HepG2 (cell line): ENCODE data around the gene TSPAN31. TPM values are rescaled to one million over a fixed set of nuclear protein-coding genes. Genes with fewer than 3 reads are reported as not detected.

Experiments used
- ATF7 ChIP-seq, 2 experiments: fragments of 450-650 bp in 1 of 2; sonication (generic) in 1 of 2; formaldehyde crosslinking in 1 of 2; IDR thresholded peaks; 2 replicates each; pipeline versions ENCODE4 v1.4.0 to v1.6.1; 2016 to 2020; ENCODE audit warnings: antibody characterized with exemption in 1 of 2, mild to moderate bottlenecking in 1 of 2, missing genetic modification reagents in 1 of 2
- CEBPZ ChIP-seq: IDR thresholded peaks from 2 replicates; pipeline ENCODE4 v1.6.1; 2012; ENCODE audit warnings: low read length, improper control_type of control experiment
- EP300 ChIP-seq, 3 experiments: sonication (generic) in 1 of 3; formaldehyde crosslinking in 1 of 3; IDR thresholded peaks; 2 replicates each; pipeline versions ENCODE4 v1.5.1 to v1.6.1; 2011 to 2020; ENCODE audit warnings: low read depth in 2 of 3, low read length in 2 of 3, borderline replicate concordance in 1 of 3, improper control_type of control experiment in 1 of 3, mild to moderate bottlenecking in 1 of 3, missing genetic modification reagents in 1 of 3, moderate library complexity in 1 of 3
- GRHL1 ChIP-seq: sonication (generic); formaldehyde crosslinking; conservative IDR thresholded peaks from 2 replicates; pipeline ENCODE4 v1.8.0; 2022; ENCODE audit warnings: missing genetic modification reagents
- IRF1 ChIP-seq: sonication (generic); formaldehyde crosslinking; IDR thresholded peaks from 2 replicates; pipeline ENCODE4 v1.4.0; 2020; ENCODE audit warnings: low read depth, mild to moderate bottlenecking, missing genetic modification reagents
- ISL2 ChIP-seq: sonication (generic); formaldehyde crosslinking; IDR thresholded peaks from 2 replicates; pipeline ENCODE4 v1.5.0; 2020; ENCODE audit warnings: missing genetic modification reagents
- JDP2 ChIP-seq: sonication (generic); formaldehyde crosslinking; IDR thresholded peaks from 2 replicates; pipeline ENCODE4 v1.8.1; 2022; ENCODE audit warnings: missing genetic modification reagents, borderline replicate concordance
- KDM2A ChIP-seq: sonication (generic); formaldehyde crosslinking; IDR thresholded peaks from 2 replicates; pipeline ENCODE4 v1.4.0; 2020; ENCODE audit warnings: low read depth, missing genetic modification reagents, borderline replicate concordance
- MAZ ChIP-seq, 2 experiments: sonication (generic) in 1 of 2; formaldehyde crosslinking in 1 of 2; IDR thresholded peaks; 2 replicates each; pipeline versions ENCODE4 v1.5.0 to v1.6.1; 2012 to 2020; ENCODE audit warnings: low read depth in 2 of 2, mild to moderate bottlenecking in 2 of 2, borderline replicate concordance in 1 of 2, improper control_type of control experiment in 1 of 2, low read length in 1 of 2, missing genetic modification reagents in 1 of 2, moderate library complexity in 1 of 2
- MTF1 ChIP-seq: sonication (generic); formaldehyde crosslinking; IDR thresholded peaks from 2 replicates; pipeline ENCODE4 v1.5.0; 2020; ENCODE audit warnings: missing genetic modification reagents
- NR2F1 ChIP-seq, 2 experiments: fragments of 450-650 bp in 1 of 2; formaldehyde crosslinking in 1 of 2; IDR thresholded peaks; 2 replicates each; pipeline versions ENCODE4 v1.5.0 to v1.6.1; 2016 to 2020; ENCODE audit warnings: mild to moderate bottlenecking in 1 of 2, missing compliant biosample characterization in 1 of 2, missing genetic modification reagents in 1 of 2, moderate library complexity in 1 of 2
- REXO4 ChIP-seq: sonication (generic); formaldehyde crosslinking; IDR thresholded peaks from 2 replicates; pipeline ENCODE4 v1.8.0; 2022; ENCODE audit warnings: missing genetic modification reagents, mild to moderate bottlenecking, borderline replicate concordance
- RXRA ChIP-seq: sonication (generic); formaldehyde crosslinking; IDR thresholded peaks from 2 replicates; pipeline ENCODE4 v1.5.1; 2020; ENCODE audit warnings: missing genetic modification reagents
- SETDB1 ChIP-seq: sonication (generic); formaldehyde crosslinking; IDR thresholded peaks from 2 replicates; pipeline ENCODE4 v1.5.1; 2020; ENCODE audit warnings: missing genetic modification reagents, mild to moderate bottlenecking, borderline replicate concordance
- SP2 ChIP-seq: sonication (generic); formaldehyde crosslinking; IDR thresholded peaks from 2 replicates; pipeline ENCODE4 v1.5.1; 2020; ENCODE audit warnings: mild to moderate bottlenecking, missing genetic modification reagents
- ZBTB8A ChIP-seq: sonication (generic); formaldehyde crosslinking; IDR thresholded peaks from 2 replicates; pipeline ENCODE4 v1.4.0; 2020; ENCODE audit warnings: mild to moderate bottlenecking, low read depth, missing genetic modification reagents, borderline replicate concordance
- ZFP36L2 ChIP-seq: sonication (generic); formaldehyde crosslinking; IDR thresholded peaks from 2 replicates; pipeline ENCODE4 v1.4.0; 2020; ENCODE audit warnings: missing genetic modification reagents
- ZNF484 ChIP-seq: sonication (generic); formaldehyde crosslinking; IDR thresholded peaks from 2 replicates; pipeline ENCODE4 v1.5.1; 2020; ENCODE audit warnings: mild to moderate bottlenecking, low read depth, missing genetic modification reagents, borderline replicate concordance
- ZNF777 ChIP-seq: sonication (generic); formaldehyde crosslinking; IDR thresholded peaks from 2 replicates; pipeline ENCODE4 v1.4.0; 2020; ENCODE audit warnings: missing genetic modification reagents
- ZNF841 ChIP-seq: sonication (generic); formaldehyde crosslinking; IDR thresholded peaks from 2 replicates; pipeline ENCODE4 v1.8.1; 2023; ENCODE audit warnings: missing genetic modification reagents, borderline replicate concordance
- polyA plus RNA-seq, 8 experiments: library from polyadenylated mRNA; depleted of rRNA in 3 of 8; stranded (reverse) in 7 of 8; unstranded in 1 of 8; fragments of >200 nt; fragmentation: Illumina TruSeq in 4 of 8; extraction: Trizol in 4 of 8; gene quantifications; 2 replicates each; pipeline versions ENCODE4 v1.2.1 to v1.2.3, GENCODE V29; 2011 to 2016; ENCODE audit warnings: low read depth in 4 of 8, missing spikeins in 1 of 8, mixed read lengths in 1 of 8; ENCODE audit not compliant: insufficient read depth in 1 of 8
- total RNA-seq, 5 experiments: library from RNA; depleted of rRNA; stranded (reverse); fragments of >200 nt; fragmentation: Illumina TruSeq; extraction: Trizol; gene quantifications; 2 replicates each; pipeline ENCODE4 v1.2.3, GENCODE V29; 2016; ENCODE audit warnings: low read depth in 1 of 5
- TF ChIP-seq, protein P1 (sequence below): sonication (generic); formaldehyde crosslinking; IDR thresholded peaks from 2 replicates; pipeline ENCODE4 v1.8.0; 2023; ENCODE audit warnings: mild to moderate bottlenecking, missing genetic modification reagents

The TSPAN31 gene
- total and polyA plus RNA-seq, 2 of the 13 experiments (the other 11 are each of a cell fraction or from before 2014, with no cell fraction given), result 10.4 to 24.6 TPM

GRCh38 chr12:57744777-57745484 lies at the start of gene TSPAN31 (continued):
- peak; percentile 98 for TF ChIP-seq ATF7 (IDR thresholded peaks at IDR 0.05)
- TF ChIP-seq ATF7 (CRISPR knock-in tag; IDR thresholded peaks at IDR 0.05), result 0 out of 2 replicates have a peak, but pooled peaks have one; percentile 19
- TF ChIP-seq SETDB1, result no peak
- TF ChIP-seq CEBPZ, result no peak
- TF ChIP-seq GRHL1, result no peak
- peak; percentile 92 for TF ChIP-seq KDM2A (CRISPR knock-in tag)
- TF ChIP-seq JDP2, result no peak
- TF ChIP-seq IRF1 (CRISPR knock-in tag), result no peak
- TF ChIP-seq SP2 (CRISPR knock-in tag), result peak; percentile 90
- TF ChIP-seq, protein P1, sequence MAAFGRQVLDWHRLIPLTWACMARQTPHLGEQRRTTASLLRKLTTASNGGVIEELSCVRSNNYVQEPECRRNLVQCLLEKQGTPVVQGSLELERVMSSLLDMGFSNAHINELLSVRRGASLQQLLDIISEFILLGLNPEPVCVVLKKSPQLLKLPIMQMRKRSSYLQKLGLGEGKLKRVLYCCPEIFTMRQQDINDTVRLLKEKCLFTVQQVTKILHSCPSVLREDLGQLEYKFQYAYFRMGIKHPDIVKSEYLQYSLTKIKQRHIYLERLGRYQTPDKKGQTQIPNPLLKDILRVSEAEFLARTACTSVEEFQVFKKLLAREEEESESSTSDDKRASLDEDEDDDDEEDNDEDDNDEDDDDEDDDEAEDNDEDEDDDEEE, result no peak
- no peak for TF ChIP-seq EP300 (IDR thresholded peaks at IDR 0.05; ENCODE audit: low read depth in 2 of 2, low read length in 2 of 2)
- no peak for TF ChIP-seq EP300 (CRISPR knock-in tag; IDR thresholded peaks at IDR 0.05; ENCODE audit: borderline replicate concordance)
- TF ChIP-seq MAZ (IDR thresholded peaks at IDR 0.05; ENCODE audit: borderline replicate concordance, low read depth, low read length), result 0 out of 2 replicates have a peak, but pooled peaks have one; percentile 14
- no peak for TF ChIP-seq MAZ (CRISPR knock-in tag; IDR thresholded peaks at IDR 0.05; ENCODE audit: low read depth)
- TF ChIP-seq MTF1 (CRISPR knock-in tag), result no peak
- TF ChIP-seq ZNF484, result no peak
- no peak for TF ChIP-seq ZBTB8A (CRISPR knock-in tag)
- no peak for TF ChIP-seq ZFP36L2 (CRISPR knock-in tag)
- TF ChIP-seq ZNF777 (CRISPR knock-in tag), result no peak
- no peak for TF ChIP-seq ISL2
- no peak for TF ChIP-seq NR2F1 (CRISPR knock-in tag; IDR thresholded peaks at IDR 0.05)
- TF ChIP-seq REXO4 (CRISPR knock-in tag), result no peak
- TF ChIP-seq RXRA (CRISPR knock-in tag), result no peak
- TF ChIP-seq ZNF841 (CRISPR knock-in tag), result no peak
